Measurements from ENCODE around the gene TFAP2A.

The TFAP2A gene

GRCh38 chr6:10425975-10426780 lies 11.3 kb upstream of the TFAP2A start:
- DNase-seq, result no peak

DNA sequence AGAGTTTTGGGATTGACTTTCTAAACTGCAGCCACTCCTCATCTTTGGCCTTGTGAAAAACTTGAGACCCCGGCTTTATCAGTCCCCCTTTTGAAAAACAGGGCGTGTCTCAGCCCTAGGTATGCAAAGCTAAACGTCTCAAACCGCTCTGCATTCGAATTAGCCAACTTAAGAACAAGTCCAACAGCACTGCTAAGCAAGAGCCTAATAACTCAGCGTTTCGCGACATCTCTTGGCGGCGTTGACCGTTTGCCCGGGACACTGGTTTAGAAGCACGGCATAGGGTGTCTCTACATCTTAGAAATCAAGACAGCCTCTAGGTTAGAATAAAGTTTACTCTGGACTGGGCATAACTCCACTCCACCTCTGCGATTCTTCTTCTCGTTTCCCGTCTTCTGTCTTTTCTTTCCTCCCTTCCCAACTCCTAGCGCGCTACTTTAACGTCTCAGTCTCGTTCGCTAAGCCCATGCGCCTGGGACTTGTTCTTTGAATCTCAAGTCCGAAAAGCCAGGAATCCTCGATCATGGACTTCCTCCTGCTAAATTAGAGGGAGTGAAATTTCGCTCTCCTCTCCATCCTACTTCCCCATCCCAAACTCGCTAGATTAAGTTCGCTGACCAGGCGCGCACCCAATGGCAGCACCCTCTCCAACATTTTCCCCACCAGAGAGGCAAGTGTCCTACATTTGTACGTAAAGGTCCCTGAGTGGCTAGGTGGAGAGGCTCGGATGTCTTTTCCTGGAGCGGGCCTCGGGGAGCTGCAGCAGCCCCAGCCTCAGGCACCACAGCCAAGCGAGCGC lies 10.5 kb upstream of the TFAP2A start:
- no peak for DNase-seq

DNA sequence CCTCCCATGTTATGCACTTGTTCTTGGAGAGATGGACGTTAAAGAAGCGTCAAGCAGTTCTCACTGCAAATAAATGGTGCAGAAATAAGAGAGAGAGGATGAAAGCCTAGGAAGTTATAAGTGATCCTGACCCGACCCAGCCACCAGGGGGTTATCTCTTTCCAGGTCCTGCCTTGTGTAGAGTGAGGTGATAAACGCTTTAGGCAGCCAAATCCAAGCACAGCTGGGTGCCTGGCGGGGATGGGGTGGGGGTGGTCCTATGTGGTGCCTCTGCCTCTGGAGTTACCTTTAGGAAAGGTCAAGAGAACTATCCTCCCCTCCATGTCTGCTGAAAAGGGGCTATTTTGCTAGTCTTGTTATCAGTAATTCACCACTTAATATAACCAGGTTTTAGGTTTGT lies 9.2 kb upstream of the TFAP2A start:
- no peak for DNase-seq

DNA sequence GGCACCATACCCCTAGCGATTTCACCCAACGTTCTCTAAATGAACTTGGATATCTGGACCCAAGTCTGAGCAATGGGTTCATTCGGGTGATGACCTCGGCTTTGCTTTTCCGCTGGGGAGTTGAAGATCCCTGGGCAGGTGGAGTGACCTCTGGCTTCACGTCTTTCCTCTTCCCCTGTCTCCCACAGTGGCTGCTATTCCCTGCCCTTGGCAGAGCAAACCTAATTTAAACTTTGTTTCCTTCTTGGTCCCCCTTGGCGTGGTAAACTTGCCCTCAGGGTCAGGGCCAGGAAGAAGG lies 7.8 kb upstream of the TFAP2A start:
- no peak for DNase-seq

DNA sequence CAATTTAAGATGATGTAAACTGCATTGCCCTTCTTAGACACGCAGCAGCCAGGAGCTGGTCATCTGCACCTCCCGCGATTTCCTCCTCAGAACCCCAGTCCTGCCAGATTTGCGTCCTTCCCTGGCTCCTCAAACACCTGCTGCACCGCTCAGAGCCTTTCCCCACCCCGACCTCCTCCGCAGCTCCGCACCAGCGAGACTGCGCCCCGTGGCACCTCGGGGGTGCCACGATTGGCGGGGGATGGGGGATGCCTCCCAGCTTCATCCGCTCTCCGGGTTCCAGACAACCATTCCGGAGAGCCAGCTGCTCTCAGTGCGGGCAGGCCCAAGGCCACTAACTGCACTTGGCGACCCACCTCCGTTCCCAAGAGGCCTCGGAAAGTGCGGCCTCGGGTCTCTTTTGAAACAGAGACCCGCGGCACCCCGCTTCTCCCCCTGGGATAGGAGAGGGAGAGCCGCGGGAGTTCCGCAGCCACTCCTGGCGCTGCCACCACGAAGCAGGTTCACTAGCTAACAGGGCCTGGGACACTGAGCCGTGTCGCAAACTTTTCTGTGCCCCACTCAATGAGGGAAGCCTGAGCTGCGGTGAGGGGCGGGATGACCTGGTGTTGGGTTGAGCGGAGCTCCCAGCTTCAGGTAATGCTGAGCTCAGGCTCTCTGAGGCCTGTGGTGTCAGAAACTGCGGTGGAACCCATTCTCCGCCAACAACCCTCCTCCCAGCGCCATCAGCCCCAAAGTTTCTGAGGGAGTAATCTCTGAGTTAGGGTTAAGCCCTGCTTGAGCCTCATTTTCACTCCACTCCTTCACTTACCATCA lies 7.3 kb upstream of the TFAP2A start:
- DNase-seq, result no peak

DNA sequence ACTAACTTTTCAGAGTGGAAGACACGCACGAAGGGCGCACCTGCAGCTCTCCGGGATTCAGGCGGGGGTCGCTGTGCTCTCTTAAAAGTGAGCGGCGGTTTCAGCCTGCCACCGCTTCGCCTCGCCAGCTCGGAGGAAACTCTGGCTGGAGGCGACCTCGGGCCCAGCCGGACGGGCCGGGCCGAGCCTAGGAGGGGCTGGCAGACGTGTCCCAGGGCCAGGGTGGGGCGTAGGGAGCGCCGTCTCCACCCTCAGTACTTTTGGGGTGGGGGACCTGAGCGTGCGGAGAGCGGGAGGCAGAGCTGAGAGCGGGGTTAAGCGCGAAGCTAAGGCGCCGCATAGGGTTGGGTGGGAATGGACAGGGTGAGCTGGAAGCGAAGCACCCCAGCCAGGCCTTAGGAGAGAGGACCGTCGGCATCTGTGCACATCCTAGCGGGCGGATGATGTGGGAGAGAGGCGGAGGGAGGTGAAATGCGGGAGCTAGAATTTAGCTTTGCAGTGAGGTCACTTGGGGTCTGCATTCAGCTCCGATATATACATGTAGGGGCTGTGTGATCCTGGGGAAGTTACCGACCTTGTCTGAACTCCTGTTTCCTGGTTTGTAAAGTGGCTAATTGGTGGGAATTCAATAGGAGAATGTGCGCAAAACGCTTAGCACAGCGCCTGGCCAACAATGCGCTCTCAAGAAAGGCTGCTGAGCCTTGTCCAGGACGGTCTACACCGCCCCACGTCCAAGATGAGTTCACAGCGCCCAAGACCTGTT lies 6.5 kb upstream of the TFAP2A start:
- no peak for DNase-seq

DNA sequence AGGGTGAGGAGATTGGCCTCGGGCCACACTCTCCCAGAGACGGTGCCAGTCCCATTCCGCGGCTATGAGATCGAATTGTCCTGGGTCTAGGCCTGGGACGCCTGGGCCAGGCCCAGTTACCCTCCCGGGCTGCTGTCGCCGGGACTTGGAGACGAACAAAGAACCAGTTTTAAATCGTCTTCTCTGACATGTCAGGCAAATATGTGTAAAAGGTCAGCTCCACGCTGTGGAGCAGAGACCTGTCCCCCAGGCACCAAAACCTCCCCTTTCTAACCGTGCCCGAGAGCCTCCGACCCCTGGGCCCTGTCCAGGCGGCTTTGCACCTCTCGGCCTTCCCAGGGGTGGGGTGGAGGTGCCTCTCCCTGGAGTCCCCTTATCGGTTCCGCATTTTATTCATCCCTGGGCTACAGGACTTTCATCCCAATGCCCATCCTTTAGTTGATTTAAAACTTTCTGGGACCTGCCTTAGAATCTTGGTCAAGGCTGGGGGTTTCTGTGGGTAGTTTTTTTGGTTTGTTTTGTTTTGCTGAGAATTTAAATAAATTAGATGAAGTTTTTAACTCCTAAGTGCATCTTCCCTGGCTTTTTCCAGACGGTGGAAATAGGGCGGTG lies 5.8 kb upstream of the TFAP2A start:
- no peak for DNase-seq

GRCh38 chr6:10419749-10420545 lies 5.1 kb upstream of the TFAP2A start:
- no peak for DNase-seq

DNA sequence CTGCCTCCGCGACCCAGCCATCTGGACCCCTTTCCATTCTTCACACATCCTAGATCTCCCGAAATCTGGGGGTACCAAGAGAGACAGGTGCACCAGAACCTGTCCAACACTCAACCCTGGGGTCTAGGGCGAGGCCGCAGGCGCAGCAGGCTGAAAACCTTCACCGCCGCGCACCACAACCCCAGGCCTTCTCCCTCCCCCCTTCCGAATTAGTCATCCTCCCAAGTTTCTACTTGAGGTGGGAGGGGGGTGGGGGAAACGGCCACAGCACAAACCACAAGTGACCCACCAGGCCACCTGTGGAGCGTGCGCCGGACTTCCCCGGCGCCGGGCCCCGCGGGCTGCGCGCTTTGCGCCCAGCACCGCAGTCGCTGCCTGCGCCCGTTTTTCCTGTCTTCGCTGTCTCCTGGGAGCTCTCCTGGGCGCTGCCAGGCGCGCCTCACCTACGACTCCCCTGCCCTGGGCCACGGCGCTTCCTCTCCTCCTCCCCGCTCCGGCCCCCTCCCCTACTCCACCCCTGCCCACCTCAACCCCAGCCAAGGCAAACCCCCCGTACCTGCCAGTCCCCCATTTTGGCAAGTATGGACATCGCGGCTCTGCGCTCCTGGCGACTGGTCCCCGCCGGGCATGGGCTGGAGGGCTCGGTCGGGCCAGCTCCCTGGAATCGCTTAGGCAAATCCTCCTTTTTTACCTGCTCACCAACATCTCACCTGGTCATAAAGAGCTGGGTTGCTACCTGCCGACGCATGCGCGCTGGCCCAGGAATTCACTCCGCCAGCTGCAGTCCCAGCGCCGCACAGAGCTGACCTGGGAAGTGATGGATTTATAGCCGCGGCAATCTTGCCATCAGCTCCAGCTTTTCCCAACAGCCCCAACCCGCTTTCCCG lies 4.2 kb upstream of the TFAP2A start:
- no peak for DNase-seq

- no peak for DNase-seq
Observed at GRCh38 chr6:10418361-10418861, 3.5 kb upstream of the TFAP2A start.

DNA sequence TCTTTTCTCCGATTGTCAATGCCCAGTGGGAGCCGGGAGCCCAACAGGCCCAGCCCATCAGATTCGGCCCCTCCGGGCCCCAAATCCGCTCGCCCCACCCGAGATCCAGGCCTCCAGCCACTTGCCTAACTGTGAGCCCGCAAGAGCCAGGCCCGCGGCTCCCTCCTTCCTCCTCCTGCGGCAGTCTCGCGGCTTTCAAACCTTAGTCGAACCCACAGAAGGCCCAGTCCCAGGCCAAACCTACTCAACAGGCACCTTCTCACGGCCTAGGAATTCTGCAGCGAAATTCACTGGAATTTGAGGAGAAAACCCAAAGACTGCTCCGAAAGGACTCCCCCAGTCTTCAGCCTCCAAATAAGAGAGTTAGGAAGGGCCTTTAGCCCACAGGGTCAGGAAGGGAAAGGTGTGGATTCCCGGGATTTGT lies 2.8 kb upstream of the TFAP2A start:
- no peak for DNase-seq

DNA sequence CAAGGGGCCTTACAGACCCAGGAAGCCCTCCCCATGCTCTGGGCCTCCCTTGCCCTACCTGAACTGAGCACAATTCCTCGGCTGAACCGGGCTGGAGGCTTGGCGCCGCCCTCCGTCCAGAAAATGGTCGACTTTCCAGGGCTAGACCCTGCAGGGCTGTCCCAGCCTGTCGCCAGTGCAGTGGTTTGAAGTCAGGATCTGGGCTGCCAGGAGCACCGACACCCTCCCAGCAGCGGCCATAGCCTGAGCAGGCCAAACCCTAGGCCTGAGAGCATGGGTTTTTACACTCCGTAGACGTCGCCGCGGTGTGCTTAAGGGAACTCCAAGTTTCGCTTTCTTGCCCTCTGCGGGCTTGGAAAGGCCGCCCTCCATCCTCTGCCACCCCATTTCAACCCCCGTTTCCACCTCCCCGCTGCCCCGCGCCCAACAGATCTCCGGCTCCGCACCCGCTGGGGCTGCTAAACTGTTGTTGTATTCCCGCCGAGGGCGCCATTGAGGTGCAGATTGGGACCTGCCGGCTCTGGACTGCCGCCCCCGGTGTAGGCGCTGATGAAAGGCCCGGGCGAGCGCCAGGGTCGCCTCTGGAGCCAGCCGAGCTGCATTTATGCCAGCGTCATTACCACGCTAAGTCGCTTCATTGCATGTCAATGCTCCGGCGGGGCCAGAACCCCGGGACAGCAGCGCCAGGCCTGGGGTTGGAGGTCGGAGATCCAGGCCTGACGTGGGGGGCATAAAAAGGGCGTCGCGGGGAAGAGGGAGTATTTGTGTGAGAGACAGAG lies 2.2 kb upstream of the TFAP2A start:
- no peak for DNase-seq

DNA sequence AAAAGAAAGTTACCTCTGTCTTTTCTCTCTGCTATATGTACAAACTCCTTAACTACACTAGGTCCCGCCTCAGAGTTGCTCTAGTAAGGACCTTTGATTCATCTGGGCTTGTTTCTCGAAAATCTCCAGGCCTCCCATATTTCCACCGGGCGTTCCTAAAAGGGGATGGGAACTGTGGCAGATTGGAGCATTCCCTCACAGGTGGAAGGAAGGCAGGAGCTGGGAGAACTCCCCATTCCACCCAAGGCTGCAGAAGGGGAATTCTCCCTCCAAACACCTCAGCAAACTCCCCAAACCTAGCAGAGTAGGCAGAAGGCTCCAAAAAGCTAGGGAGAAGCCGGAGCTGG lies 1.6 kb upstream of the TFAP2A start:
- no peak for DNase-seq

DNA sequence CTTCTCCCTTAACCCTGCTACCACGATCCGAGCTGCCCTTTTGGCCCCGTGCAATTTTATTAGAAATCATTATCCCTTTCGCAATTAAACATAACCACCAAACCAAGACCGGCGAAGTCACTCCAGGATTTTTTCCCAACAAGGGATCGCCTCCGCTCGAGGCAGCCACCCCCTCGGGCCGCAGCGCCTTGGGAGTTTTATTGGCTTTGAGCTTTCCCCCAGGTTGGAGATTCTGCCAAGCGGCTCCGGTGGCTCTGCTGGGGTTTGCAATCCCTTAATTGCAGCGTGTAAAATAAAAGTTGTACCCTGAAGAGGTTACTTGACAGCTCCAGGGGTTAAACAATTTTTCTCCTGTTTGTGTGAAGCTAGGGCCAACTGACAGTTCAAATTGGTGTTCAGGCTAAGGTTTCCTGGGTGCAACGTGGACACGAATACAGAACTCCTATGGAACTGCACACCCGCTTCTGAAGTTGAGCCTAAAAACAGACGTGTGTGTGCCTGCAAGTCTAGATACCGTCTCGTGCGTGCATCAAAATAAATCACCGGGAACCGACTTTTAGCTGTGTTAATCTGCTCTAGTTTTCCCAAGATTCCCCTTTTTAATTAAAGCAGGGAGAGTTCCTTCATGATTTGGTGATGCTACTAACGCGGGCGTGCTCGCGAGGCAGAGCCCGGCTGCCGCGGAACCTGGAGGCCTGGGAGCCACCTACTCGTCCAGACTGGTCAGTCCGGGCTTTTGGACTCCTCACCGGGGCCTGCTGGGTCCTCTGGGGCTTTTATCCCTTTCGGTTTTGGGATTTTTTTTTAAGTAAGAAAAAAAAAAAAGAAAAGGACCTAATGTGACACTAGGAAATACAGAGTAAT lies 975 bp upstream of the TFAP2A start:
- DNase-seq, result no peak

DNA sequence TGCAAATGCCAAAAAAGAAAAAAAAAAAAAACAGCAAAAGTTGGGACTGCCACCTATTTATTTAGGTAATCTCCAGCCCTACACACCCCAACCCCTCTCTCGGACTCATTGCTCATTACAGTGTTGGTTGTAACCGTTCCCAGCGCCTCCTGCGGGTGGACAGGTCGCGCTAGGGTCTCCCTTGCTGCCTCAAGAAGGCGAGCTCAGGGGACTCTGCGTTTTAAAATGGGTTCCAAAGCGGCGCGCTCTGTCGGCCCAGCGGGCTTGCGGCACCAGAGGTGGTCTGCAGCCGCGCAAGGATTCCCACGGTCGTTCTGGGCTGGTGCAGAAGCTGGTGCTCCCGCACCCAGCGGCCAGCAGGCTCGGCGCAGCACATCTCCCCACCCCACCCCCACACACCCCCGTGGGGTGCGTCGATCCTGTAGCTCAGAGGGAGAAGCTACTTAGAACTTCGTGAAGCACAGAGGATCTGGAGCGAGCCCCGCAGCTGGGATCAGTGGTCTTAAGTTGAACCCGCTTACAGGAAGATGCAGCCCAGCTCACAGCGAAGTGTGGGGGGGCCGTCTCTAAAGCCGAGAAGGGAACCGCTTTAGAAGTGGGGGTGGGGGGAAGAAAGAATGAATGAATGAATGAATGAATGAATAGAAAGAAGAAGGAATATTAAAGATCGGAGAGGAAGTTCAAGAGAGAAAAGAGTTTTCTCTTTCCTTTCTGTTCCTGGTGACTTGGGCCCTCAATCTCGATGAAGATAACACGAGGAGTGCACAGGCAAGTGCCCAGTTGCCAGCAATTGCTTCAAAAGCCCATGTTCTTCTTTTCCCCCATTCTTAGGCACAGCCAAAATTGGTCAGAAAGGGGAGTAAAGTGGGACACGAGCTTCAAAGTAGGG lies 780 bp downstream of the TFAP2A start:
- DNase-seq, result no peak

- DNase-seq, result no peak
Observed at GRCh38 chr6:10413262-10413849, 1.5 kb downstream of the TFAP2A start.

All from T-helper 1 cell (primary cell).